Activated CD8-positive, alpha-beta memory T cell treated with anti-CD3 and anti-CD28 coated beads for 24 hours (primary cell): ENCODE measurements around the gene S100A3.

ENCODE experiments used
- DNase-seq: peaks from one replicate; pipeline ENCODE4 v3.0.0-alpha.2; 2020

S100A3 gene

GRCh38 chr1:153507926-153508583, 41.0 kb downstream of the S100A3 start:
- no peak for DNase-seq

GRCh38 chr1:153506831-153507413, 42.1 kb downstream of the S100A3 start:
- DNase-seq, result no peak

DNA sequence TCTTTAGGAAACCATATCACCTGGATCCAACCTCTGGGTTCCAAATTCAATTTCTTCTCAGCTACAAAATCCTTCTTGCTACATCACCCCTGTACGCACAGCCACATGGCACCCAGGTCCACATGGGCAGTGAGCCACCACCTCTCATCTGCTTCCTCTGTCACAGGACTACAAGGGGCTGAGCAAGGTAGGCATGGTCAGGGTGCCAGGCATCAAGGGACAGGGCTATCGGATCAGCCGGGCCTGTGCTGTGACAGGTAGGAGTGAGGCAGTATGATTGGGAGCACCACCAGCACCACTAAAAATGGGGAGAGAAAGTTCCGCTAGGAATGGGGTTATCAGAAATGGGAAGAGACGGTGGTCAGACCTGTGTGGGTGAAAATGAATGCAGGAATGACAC, 42.7 kb downstream of the S100A3 start:
- no peak for DNase-seq

GRCh38 chr1:153505576-153505975, 43.5 kb downstream of the S100A3 start:
- no peak for DNase-seq

- no peak for DNase-seq
Measured at GRCh38 chr1:153503766-153504165, 45.3 kb downstream of the S100A3 start.

- no peak for DNase-seq
Measured at GRCh38 chr1:153498746-153499145, 50.3 kb downstream of the S100A3 start.
